Gastrocnemius medialis (tissue), 4 donors: ENCODE measurements around the gene WWOX.

Experiments used
- POLR2A ChIP-seq, 2 donors: fragments of 450-650 bp; IDR thresholded peaks; one replicate each; pipeline ENCODE4 v1.6.1; 2017; ENCODE audit warnings: antibody characterized with exemption in 2 of 2, mild to moderate bottlenecking in 2 of 2, moderate library complexity in 2 of 2
- TF ChIP-seq, protein P1 (sequence below), 5 experiments: fragments of 450-650 bp in 3 of 5; fragments of 200-600 bp in 2 of 5; sonication (generic) in 2 of 5; IDR thresholded peaks in 4 of 5; conservative IDR thresholded peaks in 1 of 5; 1 replicate in 4 of 5; 2 replicates in 1 of 5; pipeline ENCODE4 v1.5.1; 2016 to 2019; ENCODE audit warnings: antibody characterized with exemption in 5 of 5, mild to moderate bottlenecking in 3 of 5, moderate library complexity in 3 of 5

DNA sequence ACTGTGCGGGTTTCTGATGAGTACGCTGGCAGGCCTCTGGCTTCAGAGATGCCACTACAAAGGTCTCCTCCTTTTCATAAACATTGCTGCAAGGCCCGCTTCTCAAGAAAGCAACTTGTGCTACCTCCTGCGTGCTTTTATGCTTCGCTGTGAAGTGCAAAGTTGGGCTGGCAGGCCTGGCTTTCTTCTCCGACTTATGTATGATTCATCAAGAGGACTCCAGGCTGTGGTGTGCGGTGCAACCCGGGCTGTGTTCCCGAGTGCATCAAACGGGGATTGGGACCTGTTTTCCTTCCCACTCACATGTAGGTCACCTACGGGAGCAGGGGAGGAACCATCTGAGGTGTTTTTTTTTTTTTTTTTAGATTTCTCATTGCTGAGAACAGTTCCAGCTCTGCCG is 534.1 kb downstream of the WWOX start:
- TF ChIP-seq, protein P1, sequence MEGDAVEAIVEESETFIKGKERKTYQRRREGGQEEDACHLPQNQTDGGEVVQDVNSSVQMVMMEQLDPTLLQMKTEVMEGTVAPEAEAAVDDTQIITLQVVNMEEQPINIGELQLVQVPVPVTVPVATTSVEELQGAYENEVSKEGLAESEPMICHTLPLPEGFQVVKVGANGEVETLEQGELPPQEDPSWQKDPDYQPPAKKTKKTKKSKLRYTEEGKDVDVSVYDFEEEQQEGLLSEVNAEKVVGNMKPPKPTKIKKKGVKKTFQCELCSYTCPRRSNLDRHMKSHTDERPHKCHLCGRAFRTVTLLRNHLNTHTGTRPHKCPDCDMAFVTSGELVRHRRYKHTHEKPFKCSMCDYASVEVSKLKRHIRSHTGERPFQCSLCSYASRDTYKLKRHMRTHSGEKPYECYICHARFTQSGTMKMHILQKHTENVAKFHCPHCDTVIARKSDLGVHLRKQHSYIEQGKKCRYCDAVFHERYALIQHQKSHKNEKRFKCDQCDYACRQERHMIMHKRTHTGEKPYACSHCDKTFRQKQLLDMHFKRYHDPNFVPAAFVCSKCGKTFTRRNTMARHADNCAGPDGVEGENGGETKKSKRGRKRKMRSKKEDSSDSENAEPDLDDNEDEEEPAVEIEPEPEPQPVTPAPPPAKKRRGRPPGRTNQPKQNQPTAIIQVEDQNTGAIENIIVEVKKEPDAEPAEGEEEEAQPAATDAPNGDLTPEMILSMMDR (IDR thresholded peaks at IDR 0.05 in 4 of 5, conservative IDR thresholded peaks at IDR 0.05 in 1 of 5): no peak
- no peak for TF ChIP-seq POLR2A (IDR thresholded peaks at IDR 0.05)
